HepG2 (cell line): ENCODE results near the gene NHERF2. TPM values are rescaled to one million over a fixed set of nuclear protein-coding genes. Genes with fewer than 3 reads are reported as not detected.

Experiments
- ATAC-seq: fragments of 200-7000 bp; cut with Tn5 transposase; 3 replicates; pipeline ENCODE4 v1.9.1; 2020; ENCODE audit warnings: mild to moderate bottlenecking, moderate library complexity
- BruUV-seq: library from RNA; stranded (reverse); fragments of 400-500 nt; replicated peaks from 2 replicates; lab custom pipeline; 2021; lab: Mats Ljungman, UMichigan
- CTCF ChIA-PET: fragments of 300-600 bp; formaldehyde crosslinking; extraction: SDS; loops from one replicate; lab custom pipeline; 2021; ENCODE audit warnings: low total read pairs, inconsistent platforms, low intra/inter-chr PET ratio; lab: Yijun Ruan, JAX
- POLR2A ChIA-PET: fragments of 350-600 bp; sonication (Branson Sonifier 250); formaldehyde crosslinking; loops from one replicate; lab custom pipeline; 2020; ENCODE audit warnings: antibody characterized with exemption, inconsistent platforms; lab: Yijun Ruan, JAX
- DNase-seq: peaks from one replicate; pipeline ENCODE4 v3.0.0-alpha.2; 2015; ENCODE audit warnings: low spot score
- FAIRE-seq: peaks from 3 replicates; lab custom pipeline; 2011; peaks lifted over from hg19 to GRCh38; lab: Jason Lieb, UNC
- H2AFZ ChIP-seq: one replicate; pipeline ENCODE4 v1.6.1; 2011; ENCODE audit warnings: low read length, inconsistent platforms
- H3K27ac ChIP-seq: fragments of 300-600 bp; 3 replicates; pipeline ENCODE4 v1.8.0; 2011; ENCODE audit warnings: mixed run types, mild to moderate bottlenecking, mixed read lengths, low read length, inconsistent platforms; ENCODE audit not compliant: insufficient read depth; ENCODE audit errors: extremely low read length
- H3K27me3 ChIP-seq, 2 experiments: fragments of 200-600 bp in 1 of 2; 2 replicates in 1 of 2; 3 replicates in 1 of 2; pipeline versions ENCODE4 v1.6.0 to v1.8.0; 2011; ENCODE audit warnings: low read length in 2 of 2, mild to moderate bottlenecking in 2 of 2, moderate library complexity in 2 of 2, inconsistent platforms in 1 of 2; ENCODE audit not compliant: insufficient read depth in 2 of 2, control insufficient read depth in 1 of 2
- H3K36me3 ChIP-seq, 2 experiments: fragments of 200-600 bp in 1 of 2; replicated peaks in 1 of 2; 2 replicates in 1 of 2; 3 replicates in 1 of 2; pipeline versions ENCODE4 v1.5.1 to v1.8.0; 2011; ENCODE audit warnings: low read length in 2 of 2, inconsistent platforms in 1 of 2; ENCODE audit not compliant: insufficient read depth in 2 of 2, control insufficient read depth in 1 of 2
- H3K4me1 ChIP-seq: 2 replicates; pipeline ENCODE4 v1.5.1; 2012; ENCODE audit warnings: low read length, inconsistent platforms; ENCODE audit not compliant: insufficient read depth
- H3K4me2 ChIP-seq: 2 replicates; pipeline ENCODE4 v1.6.0; 2011; ENCODE audit warnings: low read depth, low read length, inconsistent platforms
- H3K4me3 ChIP-seq, 3 experiments: fragments of 200-600 bp in 1 of 3; sonication (generic), shearing (Covaris generic) in 1 of 3; replicated peaks in 1 of 3; 2 replicates each; pipeline ENCODE4 v1.5.1; 2011 to 2016; ENCODE audit warnings: low read length in 3 of 3, inconsistent platforms in 2 of 3, low read depth in 2 of 3, mild to moderate bottlenecking in 2 of 3, control low read depth in 1 of 3, mixed read lengths in 1 of 3; ENCODE audit not compliant: insufficient read depth in 1 of 3
- H3K79me2 ChIP-seq: one replicate; pipeline ENCODE4 v1.6.1; 2011; ENCODE audit warnings: low read length, inconsistent platforms; ENCODE audit not compliant: insufficient read depth
- H3K9ac ChIP-seq: 2 replicates; pipeline ENCODE4 v1.6.0; 2011; ENCODE audit warnings: mild to moderate bottlenecking, low read depth, low read length, inconsistent platforms; ENCODE audit not compliant: insufficient read depth
- H3K9me3 ChIP-seq: 2 replicates; pipeline ENCODE4 v1.5.1; 2012; ENCODE audit warnings: mild to moderate bottlenecking, low read length
- H4K20me1 ChIP-seq: 2 replicates; pipeline ENCODE4 v1.6.0; 2011; ENCODE audit warnings: inconsistent platforms, mild to moderate bottlenecking, low read length, moderate library complexity; ENCODE audit not compliant: insufficient read depth
- GPBP1L1 ChIP-seq: sonication (generic); formaldehyde crosslinking; IDR thresholded peaks from 2 replicates; pipeline ENCODE4 v1.5.0; 2020; ENCODE audit warnings: mild to moderate bottlenecking, missing genetic modification reagents
- HMGXB4 ChIP-seq, 2 experiments: sonication (generic) in 1 of 2; formaldehyde crosslinking in 1 of 2; IDR thresholded peaks; 2 replicates each; pipeline versions ENCODE4 v1.4.0 to v1.6.1; 2018 to 2020; ENCODE audit warnings: missing genetic modification reagents in 2 of 2, borderline replicate concordance in 1 of 2, low read depth in 1 of 2, mild to moderate bottlenecking in 1 of 2, missing biosample characterization in 1 of 2
- KLF16 ChIP-seq, 2 experiments: sonication (generic) in 1 of 2; formaldehyde crosslinking in 1 of 2; IDR thresholded peaks; 2 replicates each; pipeline versions ENCODE4 v1.6.1 to v1.8.0; 2016 to 2023; ENCODE audit warnings: missing genetic modification reagents in 2 of 2, missing compliant biosample characterization in 1 of 2
- MED1 ChIP-seq: sonication (generic); formaldehyde crosslinking; IDR thresholded peaks from 2 replicates; pipeline ENCODE4 v1.4.0; 2020; ENCODE audit warnings: missing genetic modification reagents
- PAWR ChIP-seq: sonication (generic); formaldehyde crosslinking; IDR thresholded peaks from 2 replicates; pipeline ENCODE4 v1.4.0; 2020; ENCODE audit warnings: missing genetic modification reagents, mild to moderate bottlenecking, borderline replicate concordance
- PITX1 ChIP-seq: sonication (generic); formaldehyde crosslinking; IDR thresholded peaks from 2 replicates; pipeline ENCODE4 v1.5.1; 2020; ENCODE audit warnings: mild to moderate bottlenecking, missing genetic modification reagents
- POLR2AphosphoS5 ChIP-seq: IDR thresholded peaks from 2 replicates; pipeline ENCODE4 v1.6.1; 2012; ENCODE audit warnings: low read depth, low read length
- ZNF367 ChIP-seq: sonication (generic); formaldehyde crosslinking; IDR thresholded peaks from 2 replicates; pipeline ENCODE4 v1.4.0; 2020; ENCODE audit warnings: missing genetic modification reagents, borderline replicate concordance
- ZNF646 ChIP-seq: sonication (generic); formaldehyde crosslinking; IDR thresholded peaks from 2 replicates; pipeline ENCODE4 v1.9.0; 2021; ENCODE audit warnings: mild to moderate bottlenecking, missing genetic modification reagents
- WGBS: methylation state at CpG from one replicate; pipeline ENCODE4 v1.1.6; 2017; ENCODE audit warnings: low lambda C conversion rate; 5-methylcytosine and 5-hydroxymethylcytosine counted together
- in situ Hi-C: cut with HindIII; loops from 2 replicates; pipeline ENCODE4 v1.10.0; 2017; ENCODE audit warnings: low pct_unique_long_range_greater_than_20kb; ENCODE audit not compliant: extremely low pct_ligation_motif_present
- intact Hi-C: fragments of 100-400 bp; cut with micrococcal nuclease; formaldehyde crosslinking; loops from one replicate; pipeline ENCODE4 v1.10.0; 2022; ENCODE audit not compliant: unreplicated experiment
- polyA plus RNA-seq, 8 experiments: library from polyadenylated mRNA; depleted of rRNA in 3 of 8; stranded (reverse) in 7 of 8; unstranded in 1 of 8; fragments of >200 nt; fragmentation: Illumina TruSeq in 4 of 8; extraction: Trizol in 4 of 8; gene quantifications; 2 replicates each; pipeline versions ENCODE4 v1.2.1 to v1.2.3, GENCODE V29; 2011 to 2016; ENCODE audit warnings: low read depth in 4 of 8, missing spikeins in 1 of 8, mixed read lengths in 1 of 8; ENCODE audit not compliant: insufficient read depth in 1 of 8
- total RNA-seq, 5 experiments: library from RNA; depleted of rRNA; stranded (reverse); fragments of >200 nt; fragmentation: Illumina TruSeq; extraction: Trizol; gene quantifications; 2 replicates each; pipeline ENCODE4 v1.2.3, GENCODE V29; 2016; ENCODE audit warnings: low read depth in 1 of 5

Gene NHERF2
- total and polyA plus RNA-seq, 2 of the 13 experiments (the other 11 are each of a cell fraction or from before 2014, with no cell fraction given): 23.7 to 39.3 TPM

GRCh38 chr16:2025878-2026460 is 733 bp upstream of the NHERF2 start (continued):
- TF ChIP-seq PITX1 (CRISPR knock-in tag): 0 out of 2 replicates have a peak, but pooled peaks have one; percentile 34
- TF ChIP-seq ZNF367 (CRISPR knock-in tag): no peak
- no peak for TF ChIP-seq PAWR (CRISPR knock-in tag)
- no peak for TF ChIP-seq KLF16 (CRISPR knock-in tag; IDR thresholded peaks at IDR 0.05)

- DNase-seq: peak; percentile 42
- peak overlapping the region; percentile 54 for H3K9ac ChIP-seq
- H3K27me3 ChIP-seq: peaks cover 1 to 9% of the 10 kb centered on the region in 2 experiments; a peak in 2 of 5 replicates
- H3K4me3 ChIP-seq: peak overlapping the region; percentile 59 to 79 (median 77)
- H3K79me2 ChIP-seq: peaks cover 3% of the 10 kb centered on the region
- no TSS peak for BruUV-seq
- H3K36me3 ChIP-seq: no peaks in the 10 kb centered on the region; a peak in 1 of 5 replicates
- WGBS: 11% methylated on average over 7 of the region's 76 CpGs
- POLR2A ChIA-PET: interaction anchor here (0.8 to 6.2 kb wide), 5 partner anchors 8 to 126 kb away, joined by 4 to 62 read pairs (median 7); partner anchors contain the start of genes NTHL1 and TSC2
- intact Hi-C loops: no loop called here
- CTCF ChIA-PET: no interaction called here
- peaks cover 72% of the 10 kb centered on the region for H3K4me1 ChIP-seq
- peak overlapping the region; percentile 89 for H3K4me2 ChIP-seq
- peak; percentile 64 for FAIRE-seq
- in situ Hi-C loops: no loop called here
- ATAC-seq: peak; percentile 5
- 0 out of 2 replicates have a peak, but pooled peaks cover 7% of the 10 kb centered on the region for H4K20me1 ChIP-seq
- no peaks in the 10 kb centered on the region for H3K9me3 ChIP-seq
- H3K27ac ChIP-seq: no peak overlapping the region
- no peak overlapping the region for H2AFZ ChIP-seq
- TF ChIP-seq HMGXB4 (CRISPR knock-in tag; IDR thresholded peaks at IDR 0.05; ENCODE audit: borderline replicate concordance in 1 of 2, low read depth in 1 of 2) (peak; percentile 23 to 50; a peak in 3 of 4 replicates), GPBP1L1 (no peak), POLR2AphosphoS5 (no peak), ZNF646 (CRISPR knock-in tag) (peak; percentile 68; the same call in 1 of the 2 replicates), MED1 (no peak)
Observed at GRCh38 chr16:2027024-2028010, 615 bp downstream of the NHERF2 start.
